H9 (cell line): ENCODE measurements around the gene PDC. TPM values are rescaled to one million over a fixed set of nuclear protein-coding genes. Genes with fewer than 3 reads are reported as not detected.

ENCODE experiments used
- DNase-seq: peaks from one replicate; pipeline ENCODE4 v3.0.0-alpha.2; 2017
- H2AFZ ChIP-seq: one replicate; pipeline ENCODE4 v1.6.1; 2013; ENCODE audit warnings: mild to moderate bottlenecking, low read length, control low read depth, moderate library complexity
- H2AK5ac ChIP-seq: 2 replicates; pipeline ENCODE4 v1.6.1; 2013; ENCODE audit warnings: low read length, control low read depth, mixed read lengths; ENCODE audit not compliant: insufficient read length
- H2BK120ac ChIP-seq: one replicate; pipeline ENCODE4 v1.6.1; 2013; ENCODE audit warnings: low read depth, mild to moderate bottlenecking, low read length, control low read depth, inconsistent platforms; ENCODE audit not compliant: poor library complexity, severe bottlenecking
- H2BK12ac ChIP-seq: 2 replicates; pipeline ENCODE4 v1.6.1; 2013; ENCODE audit warnings: low read length, control low read depth, mixed read lengths, low read depth; ENCODE audit not compliant: insufficient read length
- H2BK15ac ChIP-seq: 2 replicates; pipeline ENCODE4 v1.6.1; 2013; ENCODE audit warnings: low read depth, low read length, control low read depth
- H2BK20ac ChIP-seq: one replicate; pipeline ENCODE4 v1.6.1; 2013; ENCODE audit warnings: low read depth, mild to moderate bottlenecking, low read length, control low read depth, inconsistent platforms; ENCODE audit not compliant: poor library complexity, severe bottlenecking
- H2BK5ac ChIP-seq: 2 replicates; pipeline ENCODE4 v1.6.1; 2013; ENCODE audit warnings: low read length, control low read depth, mixed read lengths; ENCODE audit not compliant: insufficient read length
- H3K14ac ChIP-seq: 2 replicates; pipeline ENCODE4 v1.6.1; 2013; ENCODE audit warnings: low read length, control low read depth; ENCODE audit not compliant: insufficient read depth
- H3K18ac ChIP-seq: 2 replicates; pipeline ENCODE4 v1.6.1; 2013; ENCODE audit warnings: low read depth, mild to moderate bottlenecking, mixed read lengths, low read length, control low read depth; ENCODE audit not compliant: insufficient read length
- H3K23ac ChIP-seq: 2 replicates; pipeline ENCODE4 v1.6.1; 2013; ENCODE audit warnings: low read length, control low read depth, mixed read lengths, low read depth; ENCODE audit not compliant: insufficient read length
- H3K23me2 ChIP-seq: 2 replicates; pipeline ENCODE4 v1.6.1; 2013; ENCODE audit warnings: low read depth, mild to moderate bottlenecking, mixed read lengths, low read length, control low read depth; ENCODE audit not compliant: insufficient read length, poor library complexity, severe bottlenecking
- H3K27ac ChIP-seq: 2 replicates; pipeline ENCODE4 v1.5.1; 2013; ENCODE audit warnings: low read length, control low read depth, mixed read lengths, low read depth; ENCODE audit not compliant: insufficient read length
- H3K27me3 ChIP-seq: 2 replicates; pipeline ENCODE4 v1.6.1; 2013; ENCODE audit warnings: low read length, control low read depth, inconsistent platforms; ENCODE audit not compliant: insufficient read depth
- H3K4ac ChIP-seq: 2 replicates; pipeline ENCODE4 v1.6.1; 2013; ENCODE audit warnings: low read depth, mild to moderate bottlenecking, control low read depth, inconsistent platforms, low read length, moderate library complexity
- H3K4me1 ChIP-seq: 2 replicates; pipeline ENCODE4 v1.6.1; 2013; ENCODE audit warnings: low read length, control low read depth, inconsistent platforms; ENCODE audit not compliant: insufficient read depth
- H3K4me2 ChIP-seq: 2 replicates; pipeline ENCODE4 v1.6.1; 2013; ENCODE audit warnings: low read length, control low read depth, mixed read lengths; ENCODE audit not compliant: insufficient read length, insufficient read depth
- H3K56ac ChIP-seq: 2 replicates; pipeline ENCODE4 v1.6.1; 2013; ENCODE audit warnings: low read depth, mild to moderate bottlenecking, mixed read lengths, low read length, control low read depth; ENCODE audit not compliant: insufficient read length
- H3K79me1 ChIP-seq: 2 replicates; pipeline ENCODE4 v1.6.1; 2013; ENCODE audit warnings: low read depth, mild to moderate bottlenecking, moderate library complexity, low read length, control low read depth, inconsistent platforms; ENCODE audit not compliant: insufficient read depth, poor library complexity, severe bottlenecking
- H3K79me2 ChIP-seq: 2 replicates; pipeline ENCODE4 v1.6.1; 2013; ENCODE audit warnings: low read length, control low read depth, inconsistent platforms; ENCODE audit not compliant: insufficient read depth
- H3K9ac ChIP-seq: 2 replicates; pipeline ENCODE4 v1.6.1; 2013; ENCODE audit warnings: low read length, control low read depth, mixed read lengths; ENCODE audit not compliant: insufficient read length; ENCODE audit errors: extremely low read depth
- H3K9me3 ChIP-seq: one replicate; pipeline ENCODE4 v1.6.1; 2013; ENCODE audit warnings: low read depth, low read length, inconsistent platforms; ENCODE audit not compliant: control insufficient read depth
- H3T11ph ChIP-seq: one replicate; pipeline ENCODE4 v1.6.1; 2013; ENCODE audit warnings: mild to moderate bottlenecking, low read length, control low read depth, inconsistent platforms
- H4K20me1 ChIP-seq: one replicate; pipeline ENCODE4 v1.6.1; 2013; ENCODE audit not compliant: control insufficient read depth, insufficient read length, insufficient read depth
- H4K5ac ChIP-seq: 2 replicates; pipeline ENCODE4 v1.6.1; 2013; ENCODE audit warnings: low read depth, mild to moderate bottlenecking, mixed read lengths, low read length, control low read depth; ENCODE audit not compliant: insufficient read length
- H4K8ac ChIP-seq: replicated peaks from 2 replicates; pipeline ENCODE4 v1.6.1; 2013; ENCODE audit warnings: low read length, control low read depth, mixed read lengths, low read depth; ENCODE audit not compliant: insufficient read length
- H4K91ac ChIP-seq: 2 replicates; pipeline ENCODE4 v1.6.1; 2013; ENCODE audit warnings: low read depth, mild to moderate bottlenecking, moderate library complexity, mixed read lengths, low read length, control low read depth; ENCODE audit not compliant: insufficient read length
- H3K27ac Mint-ChIP-seq, 3 experiments: 2 replicates in 2 of 3; 3 replicates in 1 of 3; pipeline ENCODE4 v1.8.0; 2020 to 2021; ENCODE audit warnings: mixed read lengths in 3 of 3, mild to moderate bottlenecking in 1 of 3, moderate library complexity in 1 of 3
- H3K27me3 Mint-ChIP-seq: 2 replicates; pipeline ENCODE4 v1.8.0; 2021; ENCODE audit warnings: low read depth, mild to moderate bottlenecking, moderate library complexity, mixed read lengths
- H3K36me3 Mint-ChIP-seq, 3 experiments: 2 replicates in 2 of 3; 3 replicates in 1 of 3; pipeline ENCODE4 v1.8.0; 2020 to 2021; ENCODE audit warnings: low read depth in 3 of 3, mixed read lengths in 3 of 3; ENCODE audit not compliant: insufficient read depth in 1 of 3
- H3K4me1 Mint-ChIP-seq, 2 experiments: 2 replicates each; pipeline ENCODE4 v1.8.0; 2020; ENCODE audit warnings: mixed read lengths in 2 of 2
- H3K4me3 Mint-ChIP-seq, 2 experiments: 2 replicates in 1 of 2; 3 replicates in 1 of 2; pipeline ENCODE4 v1.8.0; 2020 to 2021; ENCODE audit warnings: mild to moderate bottlenecking in 2 of 2, mixed read lengths in 2 of 2, moderate library complexity in 1 of 2
- H3K9me3 Mint-ChIP-seq, 2 experiments: 2 replicates in 1 of 2; 3 replicates in 1 of 2; pipeline ENCODE4 v1.8.0; 2020; ENCODE audit warnings: mild to moderate bottlenecking in 2 of 2, mixed read lengths in 2 of 2, moderate library complexity in 1 of 2
- CTCF ChIP-seq: fragments of 200-600 bp; sonication (generic); conservative IDR thresholded peaks from 3 replicates; pipeline ENCODE4 v1.8.0; 2021; ENCODE audit warnings: antibody characterized with exemption, mild to moderate bottlenecking
- WGBS: extraction: QIAGEN DNeasy Blood & Tissue Kit; methylation state at CpG from one replicate; pipeline ENCODE4 v1.1.7; 2013; ENCODE audit warnings: missing lambda C conversion rate, low lambda C conversion rate, mixed read lengths; ENCODE audit not compliant: insufficient read length; ENCODE audit errors: extremely low coverage; 5-methylcytosine and 5-hydroxymethylcytosine counted together
- total RNA-seq: library from RNA; stranded (reverse); gene quantifications from 2 replicates; pipeline ENCODE4 v1.2.1, GENCODE V29; 2021

Gene PDC
- total RNA-seq, 1 experiment from 2014 or later, result not detected

- no peak overlapping the region for H2BK12ac ChIP-seq
- no peaks in the 10 kb centered on the region for H3K23me2 ChIP-seq
- H3K79me2 ChIP-seq, result no peaks in the 10 kb centered on the region
- no peak overlapping the region for H3K4me2 ChIP-seq
- no peak overlapping the region for H2BK120ac ChIP-seq
- H3K27me3 ChIP-seq, result no peaks in the 10 kb centered on the region
- H3K27ac Mint-ChIP-seq, result no peak overlapping the region
- no peak overlapping the region for H3K4ac ChIP-seq
- H4K5ac ChIP-seq, result no peak overlapping the region
- H3K23ac ChIP-seq, result no peak overlapping the region
- H4K91ac ChIP-seq, result no peak overlapping the region
- no peak overlapping the region for H2AK5ac ChIP-seq
- H3K56ac ChIP-seq, result no peak overlapping the region
- TF ChIP-seq CTCF, result no peak
- no CpG with 5 or more reads among the region's 5 CpGs for WGBS
- no peaks in the 10 kb centered on the region for H3K79me1 ChIP-seq
- H2BK15ac ChIP-seq, result no peak overlapping the region
- DNase-seq, result no peak
- H3K36me3 Mint-ChIP-seq, result no peaks in the 10 kb centered on the region
- H4K20me1 ChIP-seq, result no peaks in the 10 kb centered on the region
- H3K9me3 Mint-ChIP-seq, result no peaks in the 10 kb centered on the region
- no peak overlapping the region for H3T11ph ChIP-seq
- no peak overlapping the region for H2AFZ ChIP-seq
- no peak overlapping the region for H2BK5ac ChIP-seq
- no peak overlapping the region for H3K18ac ChIP-seq
- no peak overlapping the region for H3K9ac ChIP-seq
- H3K4me1 ChIP-seq, result no peaks in the 10 kb centered on the region
- no peak overlapping the region for H4K8ac ChIP-seq
- no peaks in the 10 kb centered on the region for H3K27me3 Mint-ChIP-seq
- H3K4me1 Mint-ChIP-seq, result no peaks in the 10 kb centered on the region
- H2BK20ac ChIP-seq, result no peak overlapping the region
- no peak overlapping the region for H3K4me3 Mint-ChIP-seq
- H3K27ac ChIP-seq, result no peak overlapping the region
- no peaks in the 10 kb centered on the region for H3K9me3 ChIP-seq
- no peak overlapping the region for H3K14ac ChIP-seq
Observed at GRCh38 chr1:186476264-186477040, 15.5 kb upstream of the PDC start.
